Vagina (tissue), 2 donors: ENCODE data around the gene CHMP1A. TPM values are rescaled to one million over a fixed set of nuclear protein-coding genes. Genes with fewer than 3 reads are reported as not detected.
"Not testable (repeated sequence)": the region's sequence is repeated elsewhere in the genome, so short reads cannot be mapped to it uniquely, and the experiment has no call there.

Experiments used
- DNase-seq, 2 donors: peaks; one replicate each; pipeline ENCODE4 v3.0.0-alpha.2; 2017; ENCODE audit errors: extremely low spot score in 2 of 2
- H3K27ac ChIP-seq: fragments of 200-600 bp; sonication (generic); one replicate; pipeline ENCODE4 v1.5.1; 2019
- H3K27me3 ChIP-seq: fragments of 200-600 bp; sonication (generic); one replicate; pipeline ENCODE4 v1.5.1; 2019
- H3K36me3 ChIP-seq, 2 donors: fragments of 200-600 bp; sonication (generic); one replicate each; pipeline ENCODE4 v1.5.1; 2017 to 2019
- H3K4me1 ChIP-seq: fragments of 200-600 bp; sonication (generic); one replicate; pipeline ENCODE4 v1.5.1; 2019
- H3K4me3 ChIP-seq, 2 donors: fragments of 200-600 bp; sonication (generic); 1 replicate in 1 of 2; 2 replicates in 1 of 2; pipeline ENCODE4 v1.5.1; 2016 to 2019
- H3K9me3 ChIP-seq: fragments of 200-600 bp; sonication (generic); one replicate; pipeline ENCODE4 v1.5.1; 2019
- CTCF ChIP-seq, 3 experiments: fragments of 450-650 bp in 2 of 3; fragments of 200-600 bp in 1 of 3; sonication (generic) in 1 of 3; IDR thresholded peaks; one replicate each; pipeline ENCODE4 v1.5.1; 2017 to 2019; ENCODE audit warnings: antibody characterized with exemption in 3 of 3, mild to moderate bottlenecking in 2 of 3, moderate library complexity in 2 of 3
- POLR2A ChIP-seq, 2 donors: fragments of 450-650 bp; IDR thresholded peaks; one replicate each; pipeline ENCODE4 v1.6.1; 2017; ENCODE audit warnings: antibody characterized with exemption in 2 of 2, mild to moderate bottlenecking in 2 of 2, moderate library complexity in 2 of 2
- POLR2AphosphoS5 ChIP-seq, 2 donors: sonication (generic); formaldehyde crosslinking; IDR thresholded peaks; one replicate each; pipeline ENCODE4 v1.9.0; 2017; ENCODE audit warnings: antibody characterized with exemption in 2 of 2, mild to moderate bottlenecking in 2 of 2, low read depth in 1 of 2; ENCODE audit not compliant: insufficient read depth in 1 of 2
- intact Hi-C: fragments of 100-400 bp; cut with DNase I; formaldehyde crosslinking; loops from one replicate; pipeline ENCODE4 v1.15.1; 2023
- total RNA-seq: library from RNA; depleted of rRNA; stranded (reverse); fragments of >200 nt; gene quantifications from one replicate; pipeline ENCODE4 v1.2.3, GENCODE V29; 2016

Gene CHMP1A
- total RNA-seq, 1 donor from 2014 or later = 117 TPM

- intact Hi-C loops = no loop called here
- Histone ChIP-seq H3K36me3 (peaks cover 0 to 25% of the 10 kb centered on the region in 2 donors), H3K27ac (no peak overlapping the region), H3K27me3 (no peaks in the 10 kb centered on the region), H3K4me1 (peaks cover 10% of the 10 kb centered on the region), H3K9me3 (no peaks in the 10 kb centered on the region), H3K4me3 (no peak overlapping the region)
- TF ChIP-seq POLR2A (IDR thresholded peaks at IDR 0.05) = no peak
- TF ChIP-seq POLR2AphosphoS5 (IDR thresholded peaks at IDR 0.05; ENCODE audit: insufficient read depth in 1 of 2, low read depth in 1 of 2) = no peak
- no peak for TF ChIP-seq CTCF (IDR thresholded peaks at IDR 0.05)
- DNase-seq = no peak
Measured at GRCh38 chr16:89691231-89691985, 33.9 kb upstream of the CHMP1A start.

- Histone ChIP-seq H3K27ac (no peak overlapping the region), H3K4me1 (peaks cover 10% of the 10 kb centered on the region), H3K27me3 (no peaks in the 10 kb centered on the region), H3K36me3 (peaks cover 0 to 25% of the 10 kb centered on the region in 2 donors), H3K4me3 (no peak overlapping the region), H3K9me3 (no peaks in the 10 kb centered on the region)
- TF ChIP-seq POLR2A (IDR thresholded peaks at IDR 0.05) = no peak
- TF ChIP-seq POLR2AphosphoS5 (IDR thresholded peaks at IDR 0.05; ENCODE audit: insufficient read depth in 1 of 2, low read depth in 1 of 2) = no peak
- TF ChIP-seq CTCF (IDR thresholded peaks at IDR 0.05) = no peak
- intact Hi-C loops = no loop called here
- DNase-seq = no peak
Measured at GRCh38 chr16:89690392-89690901, 32.9 kb upstream of the CHMP1A start.

GRCh38 chr16:89689621-89690020 is 32.1 kb upstream of the CHMP1A start:
- Histone ChIP-seq H3K36me3 (peaks cover 0 to 25% of the 10 kb centered on the region in 2 donors), H3K4me1 (peaks cover 10% of the 10 kb centered on the region)
- intact Hi-C loops, H3K27ac ChIP-seq, H3K4me3 ChIP-seq, H3K27me3 ChIP-seq, DNase-seq, H3K9me3 ChIP-seq: not testable (repeated sequence)

GRCh38 chr16:89689142-89689541 is 31.6 kb upstream of the CHMP1A start:
- H3K27ac ChIP-seq = no peak overlapping the region
- no peaks in the 10 kb centered on the region for H3K9me3 ChIP-seq
- peaks cover 0 to 25% of the 10 kb centered on the region in 2 donors for H3K36me3 ChIP-seq
- intact Hi-C loops = no loop called here
- H3K27me3 ChIP-seq = no peaks in the 10 kb centered on the region
- DNase-seq = no peak
- TF ChIP-seq CTCF (IDR thresholded peaks at IDR 0.05) (no peak), POLR2A (IDR thresholded peaks at IDR 0.05) (no peak), POLR2AphosphoS5 (IDR thresholded peaks at IDR 0.05; ENCODE audit: insufficient read depth in 1 of 2, low read depth in 1 of 2) (no peak)
- H3K4me3 ChIP-seq = no peak overlapping the region
- peaks cover 10% of the 10 kb centered on the region for H3K4me1 ChIP-seq

- H3K4me1 ChIP-seq = peaks cover 10% of the 10 kb centered on the region
- no peak overlapping the region for H3K4me3 ChIP-seq
- H3K27me3 ChIP-seq = no peaks in the 10 kb centered on the region
- TF ChIP-seq CTCF (IDR thresholded peaks at IDR 0.05) (no peak), POLR2AphosphoS5 (IDR thresholded peaks at IDR 0.05; ENCODE audit: insufficient read depth in 1 of 2, low read depth in 1 of 2) (no peak), POLR2A (IDR thresholded peaks at IDR 0.05) (no peak)
- no peak overlapping the region for H3K27ac ChIP-seq
- no peak for DNase-seq
- peaks cover 0 to 19% of the 10 kb centered on the region in 2 donors for H3K36me3 ChIP-seq
- intact Hi-C loops = no loop called here
- no peaks in the 10 kb centered on the region for H3K9me3 ChIP-seq
Measured at GRCh38 chr16:89688395-89688794, 30.9 kb upstream of the CHMP1A start.
